Left renal cortex interstitium (tissue), 4 donors: ENCODE results near the gene RSF1. TPM values are rescaled to one million over a fixed set of nuclear protein-coding genes. Genes with fewer than 3 reads are reported as not detected.
"Not testable (repeated sequence)": the region's sequence is repeated elsewhere in the genome, so short reads cannot be mapped to it uniquely, and the experiment has no call there.

Experiments
- DNase-seq, 4 donors: peaks; one replicate each; pipeline ENCODE4 v3.0.0-alpha.2; 2013; ENCODE audit warnings: low read depth in 4 of 4, low spot score in 2 of 4, missing footprints in 1 of 4
- polyA plus RNA-seq, 4 donors: library from polyadenylated mRNA; unstranded; fragments of 120-200 nt; gene quantifications; one replicate each; pipeline ENCODE4 v1.2.1, GENCODE V29; 2013; ENCODE audit not compliant: insufficient read length in 4 of 4

Gene RSF1
- polyA plus RNA-seq, result 10 to 100 TPM; 51.1 to 73.1 (median 65.7) TPM

- peak; percentile 94 to 97 (median 97) for DNase-seq
Observed at GRCh38 chr11:77820565-77821348, at the start of gene RSF1, which contains the start of gene AAMDC. Gene RSF1 (minus strand): TSS chr11:77820722. CDS start chr11:77820714, 8 bp downstream. Gene AAMDC (plus strand): TSS chr11:77821144. CDS start chr11:77842497, 21,353 bp downstream.

GRCh38 chr11:77868744-77869143 lies 48.2 kb upstream of the RSF1 start:
- DNase-seq, result no peak

- no peak for DNase-seq
Observed at GRCh38 chr11:77866336-77866735, 45.8 kb upstream of the RSF1 start.

- DNase-seq, result no peak
Observed at GRCh38 chr11:77865805-77866204, 45.3 kb upstream of the RSF1 start.

GRCh38 chr11:77861444-77861843 lies 40.9 kb upstream of the RSF1 start:
- not testable (repeated sequence) for DNase-seq

GRCh38 chr11:77857906-77858457 lies 37.5 kb upstream of the RSF1 start:
- not testable (repeated sequence) for DNase-seq

GRCh38 chr11:77854838-77855237 lies 34.3 kb upstream of the RSF1 start:
- DNase-seq, result no peak

- no peak for DNase-seq
Observed at GRCh38 chr11:77851503-77851902, 31.0 kb upstream of the RSF1 start.

- not testable (repeated sequence) for DNase-seq
Observed at GRCh38 chr11:77843700-77844099, 23.2 kb upstream of the RSF1 start.

- no peak for DNase-seq
Observed at GRCh38 chr11:77842441-77843121, 22.1 kb upstream of the RSF1 start.

GRCh38 chr11:77833302-77833701 lies 12.8 kb upstream of the RSF1 start:
- DNase-seq, result no peak

- no peak for DNase-seq
Observed at GRCh38 chr11:77828926-77829325, 8.4 kb upstream of the RSF1 start.

GRCh38 chr11:77823775-77824174 lies 3.3 kb upstream of the RSF1 start:
- no peak for DNase-seq

GRCh38 chr11:77822126-77822525 lies 1.6 kb upstream of the RSF1 start:
- not testable (repeated sequence) for DNase-seq

GRCh38 chr11:77821349-77821851 lies 878 bp upstream of the RSF1 start:
- peak in 3 of 4 donors; percentile 24 to 78 (median 51) for DNase-seq

- peak in 3 of 4 donors; percentile 26 to 49 (median 49) for DNase-seq
Observed at GRCh38 chr11:77819921-77820564, 479 bp downstream of the RSF1 start.

- peak; percentile 54 to 75 (median 70) for DNase-seq
Observed at GRCh38 chr11:77819411-77819920, 1.1 kb downstream of the RSF1 start.

- DNase-seq, result no peak
Observed at GRCh38 chr11:77815459-77815858, 5.1 kb downstream of the RSF1 start.

- no peak for DNase-seq
Observed at GRCh38 chr11:77814848-77815247, 5.7 kb downstream of the RSF1 start.

GRCh38 chr11:77813256-77813655 lies 7.3 kb downstream of the RSF1 start:
- DNase-seq, result no peak
